IPS DF 6.9 (cell line): Measurements from ENCODE around the gene TBC1D10A.

Source experiments
- DNase-seq: peaks from one replicate; pipeline ENCODE4 v3.0.0-alpha.2; 2013; ENCODE audit warnings: low read depth, low spot score
- H3K27ac ChIP-seq: one replicate; pipeline ENCODE4 v1.5.1; 2013; ENCODE audit warnings: low read length, control low read depth
- H3K27me3 ChIP-seq: 2 replicates; pipeline ENCODE4 v1.6.1; 2013; ENCODE audit warnings: mild to moderate bottlenecking, low read length; ENCODE audit not compliant: control insufficient read depth, insufficient read depth
- H3K36me3 ChIP-seq: 2 replicates; pipeline ENCODE4 v1.6.1; 2013; ENCODE audit warnings: low read length; ENCODE audit not compliant: control insufficient read depth, insufficient read depth
- H3K4me1 ChIP-seq: 2 replicates; pipeline ENCODE4 v1.6.1; 2013; ENCODE audit warnings: low read length; ENCODE audit not compliant: control insufficient read depth, insufficient read depth
- H3K4me3 ChIP-seq: 2 replicates; pipeline ENCODE4 v1.5.1; 2013; ENCODE audit warnings: mild to moderate bottlenecking, low read length
- H3K9me3 ChIP-seq: 2 replicates; pipeline ENCODE4 v1.6.1; 2013; ENCODE audit warnings: low read length, inconsistent platforms; ENCODE audit not compliant: control insufficient read depth, insufficient read depth
- WGBS: extraction: QIAGEN DNeasy Blood & Tissue Kit; methylation state at CpG from one replicate; pipeline ENCODE4 v1.1.7; 2013; ENCODE audit warnings: mixed read lengths, missing lambda C conversion rate; ENCODE audit not compliant: insufficient read length, insufficient coverage; 5-methylcytosine and 5-hydroxymethylcytosine counted together

The TBC1D10A gene

GRCh38 chr22:30245181-30245984 is 81.4 kb downstream of the TBC1D10A start:
- DNase-seq, result no peak
- H3K4me3 ChIP-seq, result peak overlapping the region; percentile 64; the same call in 1 of the 2 replicates
- no peaks in the 10 kb centered on the region for H3K9me3 ChIP-seq
- WGBS, result no CpG with 5 or more reads among the region's 15 CpGs
- peaks cover 3% of the 10 kb centered on the region; the same call in 1 of the 2 replicates for H3K36me3 ChIP-seq
- H3K27me3 ChIP-seq, result no peaks in the 10 kb centered on the region
- H3K27ac ChIP-seq, result no peak overlapping the region
- H3K4me1 ChIP-seq, result peaks cover 2% of the 10 kb centered on the region; the same call in 1 of the 2 replicates

GRCh38 chr22:30244641-30245040 is 82.1 kb downstream of the TBC1D10A start:
- peaks cover 3% of the 10 kb centered on the region; the same call in 1 of the 2 replicates for H3K36me3 ChIP-seq
- no CpG with 5 or more reads among the region's 5 CpGs for WGBS
- no peaks in the 10 kb centered on the region for H3K27me3 ChIP-seq
- no peak overlapping the region for H3K27ac ChIP-seq
- H3K9me3 ChIP-seq, result no peaks in the 10 kb centered on the region
- DNase-seq, result no peak
- no peak overlapping the region for H3K4me3 ChIP-seq
- peaks cover 2% of the 10 kb centered on the region; the same call in 1 of the 2 replicates for H3K4me1 ChIP-seq

GRCh38 chr22:30244066-30244465 is 82.7 kb downstream of the TBC1D10A start:
- Histone ChIP-seq H3K4me1 (peaks cover 2% of the 10 kb centered on the region), H3K9me3 (no peaks in the 10 kb centered on the region), H3K27me3 (no peaks in the 10 kb centered on the region), H3K36me3 (peaks cover 3% of the 10 kb centered on the region; the same call in 1 of the 2 replicates), H3K27ac (no peak overlapping the region), H3K4me3 (no peak overlapping the region)
- no CpG with 5 or more reads among the region's 10 CpGs for WGBS
- DNase-seq, result no peak

- no peak overlapping the region for H3K27ac ChIP-seq
- H3K4me1 ChIP-seq, result peaks cover 5% of the 10 kb centered on the region
- peaks cover 3% of the 10 kb centered on the region; the same call in 1 of the 2 replicates for H3K36me3 ChIP-seq
- H3K27me3 ChIP-seq, result no peaks in the 10 kb centered on the region
- H3K4me3 ChIP-seq, result no peak overlapping the region
- H3K9me3 ChIP-seq, result no peaks in the 10 kb centered on the region
- DNase-seq, result no peak
- WGBS, result no CpG with 5 or more reads among the region's 22 CpGs
Observed at GRCh38 chr22:30243661-30244060, 83.1 kb downstream of the TBC1D10A start.
